IPS-18a (cell line): ENCODE measurements around the gene ASPHD2.

ENCODE experiments used
- H3K27ac ChIP-seq: one replicate; pipeline ENCODE4 v1.5.1; 2013; ENCODE audit warnings: low read length
- H3K27me3 ChIP-seq: one replicate; pipeline ENCODE4 v1.6.1; 2013; ENCODE audit warnings: mild to moderate bottlenecking, low read length; ENCODE audit not compliant: control insufficient read depth, insufficient read depth
- H3K36me3 ChIP-seq: one replicate; pipeline ENCODE4 v1.6.1; 2013; ENCODE audit warnings: low read depth, low read length; ENCODE audit not compliant: control insufficient read depth
- H3K4me1 ChIP-seq: one replicate; pipeline ENCODE4 v1.6.1; 2013; ENCODE audit warnings: low read depth, low read length; ENCODE audit not compliant: control insufficient read depth
- H3K4me3 ChIP-seq: one replicate; pipeline ENCODE4 v1.5.1; 2013; ENCODE audit warnings: low read length
- H3K9ac ChIP-seq: one replicate; pipeline ENCODE4 v1.6.1; 2013; ENCODE audit warnings: mild to moderate bottlenecking, low read length, moderate library complexity
- H3K9me3 ChIP-seq: one replicate; pipeline ENCODE4 v1.6.1; 2013; ENCODE audit warnings: low read depth, low read length; ENCODE audit not compliant: control insufficient read depth

The ASPHD2 gene

GRCh38 chr22:26448941-26449340 is 19.9 kb downstream of the ASPHD2 start:
- Histone ChIP-seq H3K36me3 (peaks cover 26% of the 10 kb centered on the region), H3K4me3 (no peak overlapping the region), H3K9me3 (no peaks in the 10 kb centered on the region), H3K9ac (no peak overlapping the region), H3K4me1 (no peaks in the 10 kb centered on the region), H3K27ac (no peak overlapping the region), H3K27me3 (no peaks in the 10 kb centered on the region)

- Histone ChIP-seq H3K27me3 (no peaks in the 10 kb centered on the region), H3K9me3 (no peaks in the 10 kb centered on the region), H3K4me3 (no peak overlapping the region), H3K4me1 (no peaks in the 10 kb centered on the region), H3K36me3 (peaks cover 30% of the 10 kb centered on the region), H3K27ac (no peak overlapping the region), H3K9ac (no peak overlapping the region)
These were observed 21.6 kb downstream of the ASPHD2 start for GRCh38 chr22:26450453-26451185.

- Histone ChIP-seq H3K27ac (no peak overlapping the region), H3K27me3 (no peaks in the 10 kb centered on the region), H3K9me3 (no peaks in the 10 kb centered on the region), H3K4me1 (no peaks in the 10 kb centered on the region), H3K4me3 (no peak overlapping the region), H3K36me3 (peaks cover 37% of the 10 kb centered on the region), H3K9ac (no peak overlapping the region)
These were observed 23.4 kb downstream of the ASPHD2 start for GRCh38 chr22:26452236-26453016.

GRCh38 chr22:26453216-26453615 is 24.2 kb downstream of the ASPHD2 start:
- Histone ChIP-seq H3K9ac (no peak overlapping the region), H3K36me3 (peaks cover 45% of the 10 kb centered on the region), H3K27me3 (no peaks in the 10 kb centered on the region), H3K27ac (no peak overlapping the region), H3K9me3 (no peaks in the 10 kb centered on the region), H3K4me3 (no peak overlapping the region), H3K4me1 (no peaks in the 10 kb centered on the region)

- Histone ChIP-seq H3K27ac (no peak overlapping the region), H3K9ac (no peak overlapping the region), H3K9me3 (no peaks in the 10 kb centered on the region), H3K27me3 (no peaks in the 10 kb centered on the region), H3K36me3 (peaks cover 49% of the 10 kb centered on the region), H3K4me1 (no peaks in the 10 kb centered on the region), H3K4me3 (no peak overlapping the region)
These were observed 24.9 kb downstream of the ASPHD2 start for GRCh38 chr22:26453812-26454500.

- Histone ChIP-seq H3K27me3 (no peaks in the 10 kb centered on the region), H3K9ac (no peak overlapping the region), H3K4me1 (no peaks in the 10 kb centered on the region), H3K27ac (no peak overlapping the region), H3K4me3 (no peak overlapping the region), H3K9me3 (no peaks in the 10 kb centered on the region), H3K36me3 (peaks cover 57% of the 10 kb centered on the region)
These were observed 28.7 kb downstream of the ASPHD2 start for GRCh38 chr22:26457661-26458272.

GRCh38 chr22:26460202-26460601 is 31.1 kb downstream of the ASPHD2 start:
- Histone ChIP-seq H3K27me3 (no peaks in the 10 kb centered on the region), H3K36me3 (peaks cover 67% of the 10 kb centered on the region), H3K4me3 (no peak overlapping the region)

GRCh38 chr22:26461188-26461810 is 32.2 kb downstream of the ASPHD2 start:
- Histone ChIP-seq H3K4me3 (no peak overlapping the region), H3K9ac (no peak overlapping the region), H3K27ac (no peak overlapping the region), H3K36me3 (peaks cover 74% of the 10 kb centered on the region), H3K4me1 (no peaks in the 10 kb centered on the region), H3K27me3 (no peaks in the 10 kb centered on the region), H3K9me3 (no peaks in the 10 kb centered on the region)

More at GRCh38 chr22:26460202-26460601, 31.1 kb downstream of the ASPHD2 start:
- Histone ChIP-seq H3K4me1 (no peaks in the 10 kb centered on the region), H3K27ac (no peak overlapping the region), H3K9ac (no peak overlapping the region), H3K9me3 (no peaks in the 10 kb centered on the region)

- H3K36me3 ChIP-seq = peaks cover 81% of the 10 kb centered on the region
- H3K4me1 ChIP-seq = no peaks in the 10 kb centered on the region
These were observed 33.0 kb downstream of the ASPHD2 start for GRCh38 chr22:26462051-26462450.

GRCh38 chr22:26462641-26463040 is 33.6 kb downstream of the ASPHD2 start:
- Histone ChIP-seq H3K27ac (no peak overlapping the region), H3K9me3 (no peaks in the 10 kb centered on the region), H3K9ac (no peak overlapping the region), H3K36me3 (peaks cover 82% of the 10 kb centered on the region), H3K27me3 (no peaks in the 10 kb centered on the region), H3K4me3 (no peak overlapping the region), H3K4me1 (no peaks in the 10 kb centered on the region)

More at GRCh38 chr22:26462051-26462450, 33.0 kb downstream of the ASPHD2 start:
- Histone ChIP-seq H3K9ac (no peak overlapping the region), H3K27ac (no peak overlapping the region), H3K27me3 (no peaks in the 10 kb centered on the region), H3K4me3 (no peak overlapping the region), H3K9me3 (no peaks in the 10 kb centered on the region)
